ENCODE data around the gene MRC2. TPM values are rescaled to one million over a fixed set of nuclear protein-coding genes. Genes with fewer than 3 reads are reported as not detected.

MRC2 gene
- total RNA-seq, 1 experiment from 2014 or later: 10.7 TPM

- intact Hi-C loops (cut with micrococcal nuclease): no loop called here
- ATAC-seq: no peak
Measured at GRCh38 chr17:62708587-62708986, 81.1 kb downstream of the MRC2 start.

More at GRCh38 chr17:62708587-62708986, 81.1 kb downstream of the MRC2 start:
- no peaks in the 10 kb centered on the region for H4K20me1 ChIP-seq (ENCODE audit: insufficient read depth)
- RAD21 ChIA-PET (ENCODE audit: low non-redundant PET in 1 of 2, low total read pairs in 2 of 2, uncharacterized antibody in 2 of 2, unreplicated experiment in 2 of 2): no interaction called here
- H3K4me1 ChIP-seq (ENCODE audit: control insufficient read depth in 1 of 2, insufficient read depth in 2 of 2, low read length in 2 of 2): peaks cover 7 to 20% of the 10 kb centered on the region in 2 experiments
- no peak overlapping the region for H3K4me3 ChIP-seq (replicated peaks in 1 of 2; ENCODE audit: low read depth in 1 of 2, low read length in 2 of 2)
- POLR2A ChIA-PET: no interaction called here
- no peak overlapping the region for H2AFZ ChIP-seq (ENCODE audit: low read depth, low read length, poor library complexity, severe bottlenecking)
- no peak overlapping the region for H3K4me2 ChIP-seq (ENCODE audit: low read length)
- no peaks in the 10 kb centered on the region for H3K36me3 ChIP-seq (ENCODE audit: control insufficient read depth in 1 of 2, insufficient read depth in 2 of 2, low read length in 2 of 2)
- no TSS peak for BruUV-seq (replicated peaks)
- no peak for TF ChIP-seq JUND (IDR thresholded peaks at IDR 0.05)
- no peak for TF ChIP-seq EZH2 (IDR thresholded peaks at IDR 0.05)
- no peak for TF ChIP-seq TCF7L2 (IDR thresholded peaks at IDR 0.05; ENCODE audit: borderline replicate concordance, extremely low read depth, insufficient read depth, insufficient read length)
- TF ChIP-seq YY1 (IDR thresholded peaks at IDR 0.05; ENCODE audit: extremely low read depth, insufficient replicate concordance, low read depth, low read length): no peak
- no peak for TF ChIP-seq ZBTB33 (IDR thresholded peaks at IDR 0.05; ENCODE audit: extremely low read depth, insufficient replicate concordance, low read length)
- no peak for TF ChIP-seq EGR1 (IDR thresholded peaks at IDR 0.05; ENCODE audit: low read depth)
- no peak for TF ChIP-seq POLR2A (IDR thresholded peaks at IDR 0.05; ENCODE audit: borderline replicate concordance, extremely low read depth, insufficient read depth, insufficient read length)
- TF ChIP-seq CBX3 (IDR thresholded peaks at IDR 0.05; ENCODE audit: low read depth): peak; percentile 99
- TF ChIP-seq POLR2AphosphoS5 (IDR thresholded peaks at IDR 0.05; ENCODE audit: low read depth, low read length): no peak
- peak; percentile 27; the same call in 1 of the 2 replicates for TF ChIP-seq RAD21 (IDR thresholded peaks at IDR 0.05; ENCODE audit: low read depth)
- 0 out of 2 replicates have a peak, but pooled peaks have one; percentile 25 for TF ChIP-seq ZFX (IDR thresholded peaks at IDR 0.05)
- TF ChIP-seq FOSL1 (IDR thresholded peaks at IDR 0.05; ENCODE audit: low read depth): no peak
- TF ChIP-seq CTCF (IDR thresholded peaks at IDR 0.05 in 2 of 3, conservative IDR thresholded peaks at IDR 0.05 in 1 of 3; ENCODE audit: borderline replicate concordance in 1 of 3, insufficient read depth in 1 of 3, low read depth in 2 of 3, low read length in 2 of 3): no peak
- no peak overlapping the region for H3K9ac ChIP-seq (ENCODE audit: low read length)
- no peak overlapping the region for H3K27ac ChIP-seq (ENCODE audit: low read depth, low read length)
- no peaks in the 10 kb centered on the region for H3K9me2 ChIP-seq (ENCODE audit: insufficient read depth)
- CTCF ChIA-PET: no interaction called here
- no peak for DNase-seq (ENCODE audit: low read depth, low spot score)
- H3K27me3 ChIP-seq (ENCODE audit: insufficient read depth, low read length): no peaks in the 10 kb centered on the region
- H3K9me3 ChIP-seq (ENCODE audit: control insufficient read depth in 1 of 2, insufficient read depth in 1 of 2, low read depth in 1 of 2, low read length in 2 of 2): peaks cover 4 to 24% of the 10 kb centered on the region in 2 experiments; a peak in 2 of 4 replicates
- H3K79me2 ChIP-seq (ENCODE audit: insufficient read depth, low read length): no peaks in the 10 kb centered on the region
